Motor neuron (in vitro differentiated cells): ENCODE measurements around the gene UBE4B. TPM values are rescaled to one million over a fixed set of nuclear protein-coding genes. Genes with fewer than 3 reads are reported as not detected.
"Not testable (repeated sequence)": the region's sequence is repeated elsewhere in the genome, so short reads cannot be mapped to it uniquely, and the experiment has no call there.

Source experiments
- ATAC-seq, 8 experiments: fragments of 200-7000 bp; cut with Tn5 transposase; replicated peaks in 6 of 8; 2 replicates each; pipeline ENCODE4 v1.8.0; 2021; ENCODE audit warnings: mild to moderate bottlenecking in 8 of 8, moderate library complexity in 8 of 8
- H3K27ac ChIP-seq, 2 donors: fragments of 250-450 bp; sonication (Bioruptor Pico); 2 replicates each; pipeline ENCODE4 v1.9.0; 2021; ENCODE audit warnings: antibody characterized with exemption in 2 of 2, mild to moderate bottlenecking in 2 of 2, moderate library complexity in 1 of 2
- H3K4me1 ChIP-seq, 2 donors: fragments of 250-450 bp; sonication (Bioruptor Pico); replicated peaks in 1 of 2; 2 replicates each; pipeline ENCODE4 v1.6.1; 2021; ENCODE audit warnings: antibody characterized with exemption in 2 of 2, mild to moderate bottlenecking in 2 of 2, moderate library complexity in 1 of 2
- H3K4me3 ChIP-seq, 5 donors: fragments of 250-450 bp; sonication (Bioruptor Pico); 2 replicates each; pipeline ENCODE4 v1.9.0; 2021; ENCODE audit warnings: antibody characterized with exemption in 5 of 5, mild to moderate bottlenecking in 5 of 5, moderate library complexity in 4 of 5
- WGBS, 10 experiments: fragments of 450-650 bp; shearing (Covaris generic); methylation state at CpG; one replicate each; pipeline ENCODE4 v1.0.0; 2022; 5-methylcytosine and 5-hydroxymethylcytosine counted together
- in situ Hi-C, 9 experiments: fragments of 400-800 bp; cut with MboI; loops; one replicate each; pipeline ENCODE4 v1.15.0; 2021; ENCODE audit warnings: low sequenced_read_pairs in 9 of 9, low pct_unique_long_range_greater_than_20kb in 2 of 9; ENCODE audit not compliant: unreplicated experiment in 9 of 9
- total RNA-seq, 8 experiments: library from RNA; unstranded; fragments of 300-600 nt; gene quantifications; 2 replicates each; pipeline versions ENCODE4 v1.2.3 to v1.2.4, GENCODE V29; 2022

UBE4B gene
- total RNA-seq: 10 to 100 TPM; 27.8 to 57.8 (median 44.6) TPM

DNA sequence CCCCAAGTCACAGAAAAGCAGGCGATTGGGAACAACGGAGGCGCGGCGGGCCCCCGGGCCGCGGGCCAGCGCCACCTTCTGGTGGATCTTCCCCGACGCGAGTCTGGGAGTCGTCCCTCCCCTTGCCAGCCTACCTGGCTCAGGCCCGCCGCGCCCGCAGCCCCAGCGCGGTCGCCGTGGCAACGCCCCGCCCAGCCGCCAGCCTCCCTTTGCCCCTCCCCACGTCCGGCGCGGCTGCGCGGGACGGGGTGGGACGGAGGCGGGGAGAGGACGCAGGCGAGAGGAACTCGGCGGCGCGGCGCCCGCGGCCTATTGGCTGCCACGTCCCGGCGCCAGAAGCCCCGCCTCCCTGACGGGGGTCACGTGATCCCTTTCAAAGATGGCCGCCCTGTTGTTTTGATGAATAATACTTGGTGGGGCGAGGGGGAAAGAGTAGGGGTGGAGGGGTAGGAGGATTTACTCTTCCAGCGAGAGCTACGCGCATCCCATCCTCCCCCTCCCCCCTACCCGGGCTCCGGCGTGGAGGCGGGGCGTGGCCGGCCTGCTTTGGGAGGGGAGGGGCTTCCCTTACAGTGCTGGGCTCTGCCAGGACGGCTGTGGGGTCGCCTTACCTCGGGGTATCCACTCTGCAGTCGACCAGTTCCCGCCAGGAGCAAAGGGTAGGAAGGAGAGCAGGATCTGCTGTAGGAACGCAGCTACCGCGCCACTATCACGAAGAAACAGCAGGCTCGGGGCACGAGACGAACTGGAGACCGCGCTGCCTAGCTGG, at the start of gene UBE4B:
Gene UBE4B, plus strand, starts transcription at position 369 of the 769 bp plus-strand sequence. CDS start 713 bp downstream, outside the sequence.
- 0% methylated on average over 1 to 8 of the region's 73 CpGs; no CpG with 5 or more reads in 6 of the 10 experiments for WGBS, 10 experiments

DNA sequence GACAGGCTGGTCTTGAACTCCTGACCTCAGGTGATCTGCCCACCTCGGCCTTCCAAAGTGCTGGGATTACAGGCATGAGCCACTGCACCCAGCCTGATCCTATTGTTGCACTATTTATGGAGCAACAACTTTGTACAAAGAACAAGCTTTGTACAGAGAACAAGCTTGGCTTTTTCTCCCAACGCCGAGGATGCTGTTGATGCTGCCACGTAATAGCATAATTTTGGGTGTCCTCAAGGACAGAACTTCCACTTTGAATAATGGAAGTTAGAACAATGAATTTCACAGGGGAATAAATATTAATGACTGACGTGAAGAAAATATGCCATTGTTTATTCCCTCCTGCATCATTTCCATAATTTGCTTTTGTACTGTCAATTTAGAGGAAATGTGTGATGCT, 48.5 kb upstream of the UBE4B start:
- Histone ChIP-seq H3K4me1 (no peaks in the 10 kb centered on the region), H3K4me3 (no peak overlapping the region), H3K27ac (no peak overlapping the region)
- 63 to 100% (median 92%) methylated on average over 2 to 5 of the region's 5 CpGs; no CpG with 5 or more reads in 1 of the 10 experiments for WGBS, 10 experiments
- in situ Hi-C loops: no loop called here
- ATAC-seq: no peak

More for the DNA sequence above, at the start of gene UBE4B:
- H3K27ac ChIP-seq: peak within 1 kb of the TSS; percentile 74 to 89
- H3K4me3 ChIP-seq: peak within 1 kb of the TSS; percentile 51 to 69 (median 57)
- peaks cover 3 to 12% of the 10 kb centered on the region in 2 donors for H3K4me1 ChIP-seq
- ATAC-seq: peak; percentile 87 to 93 (median 90)
- in situ Hi-C loops: no loop called here

DNA sequence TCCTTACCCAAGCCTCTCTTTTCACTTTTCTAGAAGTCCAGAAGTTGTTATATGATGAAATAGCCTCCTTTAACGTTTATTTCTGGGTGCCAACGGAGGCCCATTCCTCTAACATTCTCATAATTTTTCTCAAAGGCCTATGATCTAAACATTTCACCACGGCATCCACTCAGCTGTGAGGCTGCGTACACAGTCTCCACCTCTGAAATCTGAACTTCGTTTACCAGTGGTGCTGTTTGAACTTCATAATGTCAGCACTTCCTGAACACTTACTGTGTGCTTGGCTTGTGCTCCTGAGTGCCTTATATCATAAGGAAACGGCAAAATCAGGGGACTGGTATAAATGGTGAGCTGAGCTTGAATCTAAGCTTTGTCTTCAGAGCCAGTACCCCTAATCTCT, 47.8 kb upstream of the UBE4B start:
- 0 to 87% (median 61%) methylated on average over 1 to 6 of the region's 6 CpGs; no CpG with 5 or more reads in 3 of the 10 experiments for WGBS, 10 experiments
- Histone ChIP-seq H3K27ac (no peak overlapping the region), H3K4me3 (no peak overlapping the region), H3K4me1 (no peaks in the 10 kb centered on the region)
- in situ Hi-C loops: no loop called here
- ATAC-seq: no peak

DNA sequence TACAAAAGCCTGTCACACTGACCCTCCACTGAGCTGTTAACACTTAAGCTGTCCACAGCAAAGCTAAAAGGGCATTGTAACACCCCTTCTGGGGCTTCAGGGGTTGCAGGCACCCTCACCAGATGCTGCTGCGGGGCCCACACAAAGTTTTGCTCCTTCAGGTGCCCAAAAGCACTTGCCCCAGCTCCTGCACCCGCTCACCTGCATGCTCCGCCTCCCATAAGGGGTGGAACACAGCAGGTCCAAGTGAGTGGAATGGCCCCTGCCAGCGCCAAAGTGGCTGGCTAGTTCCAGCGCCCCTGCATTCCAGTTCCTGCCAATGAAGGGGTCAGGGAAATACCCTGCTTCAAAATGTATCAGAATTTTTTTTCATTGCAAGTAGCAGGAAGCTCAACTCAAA, 43.0 kb upstream of the UBE4B start:
- in situ Hi-C loops: no loop called here
- Histone ChIP-seq H3K27ac (no peak overlapping the region), H3K4me3 (no peak overlapping the region), H3K4me1 (no peaks in the 10 kb centered on the region)
- 40 to 100% (median 90%) methylated on average over 1 to 4 of the region's 5 CpGs; no CpG with 5 or more reads in 4 of the 10 experiments for WGBS, 10 experiments
- no peak for ATAC-seq

DNA sequence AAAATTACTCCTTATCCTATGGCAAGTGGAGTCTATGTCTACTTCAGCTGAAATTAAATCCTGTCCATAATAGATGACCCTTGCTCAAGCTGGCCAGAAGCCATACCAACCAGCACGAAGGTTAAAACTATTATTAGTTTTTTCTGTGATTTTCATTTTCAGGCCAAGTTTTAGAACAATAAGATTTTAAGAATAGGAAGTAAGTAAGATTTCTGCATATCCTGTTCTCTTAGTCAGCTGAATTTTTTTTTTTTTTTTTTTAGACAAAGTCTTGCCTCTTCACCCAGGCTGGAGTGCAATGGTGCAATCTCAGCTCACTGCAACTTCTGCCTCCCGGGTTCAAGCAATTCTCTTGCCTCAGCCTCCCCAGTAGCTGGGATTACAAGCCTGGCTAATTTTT, 41.8 kb upstream of the UBE4B start:
- H3K4me1 ChIP-seq: no peaks in the 10 kb centered on the region
- H3K27ac ChIP-seq: no peak overlapping the region
- no peak overlapping the region for H3K4me3 ChIP-seq
- WGBS, 10 experiments: 23 to 100% (median 93%) methylated on average over 1 to 2 of the region's 2 CpGs; no CpG with 5 or more reads in 3 of the 10 experiments
- no peak for ATAC-seq
- in situ Hi-C loops: no loop called here

DNA sequence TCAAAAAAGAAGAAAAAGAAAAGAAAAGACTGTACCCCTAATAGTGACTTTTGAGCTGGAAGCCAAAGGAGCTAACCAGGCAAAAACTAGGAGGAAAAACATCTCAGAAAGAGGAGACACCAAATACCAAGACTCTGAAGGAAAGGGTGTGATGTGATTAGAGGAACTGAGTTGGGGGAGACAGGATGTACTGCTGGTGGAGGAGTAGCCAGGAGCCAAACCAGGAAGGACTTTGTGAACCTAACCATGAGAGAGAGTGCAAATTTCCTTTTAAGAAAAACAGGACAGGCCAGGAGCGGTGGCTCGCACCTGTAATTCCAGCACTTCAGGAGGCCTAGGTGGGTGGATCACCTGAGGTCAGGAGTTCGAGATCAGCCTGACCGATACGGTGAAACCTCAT, 39.8 kb upstream of the UBE4B start:
- no peak for ATAC-seq
- in situ Hi-C loops: no loop called here
- 78 to 100% (median 89%) methylated on average over 1 to 5 of the region's 5 CpGs; no CpG with 5 or more reads in 1 of the 10 experiments for WGBS, 10 experiments

DNA sequence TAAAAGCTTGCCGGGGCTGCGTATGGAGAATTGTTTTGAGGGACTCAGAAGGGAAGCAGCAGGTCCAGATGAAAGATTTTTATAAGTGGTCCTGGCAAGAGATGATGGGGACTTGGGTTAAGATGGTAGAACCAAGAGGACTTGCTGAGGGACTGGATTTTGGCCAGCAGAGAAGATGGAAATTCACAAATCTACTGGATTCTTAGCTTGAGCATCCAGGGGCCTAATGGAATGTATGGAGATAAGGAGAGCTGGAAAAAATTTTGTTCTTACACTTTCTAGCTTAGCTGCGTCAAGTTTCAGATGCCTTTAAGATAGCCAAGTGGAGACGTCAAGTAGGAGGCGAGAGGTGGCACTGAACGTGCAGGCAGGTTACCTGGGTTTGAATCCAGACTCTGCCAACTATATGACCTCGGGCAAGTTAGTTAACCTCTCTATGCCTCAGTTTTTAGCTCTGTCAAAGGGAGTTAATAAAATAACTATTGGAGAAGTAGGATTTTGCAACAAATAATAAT, 39.1 kb upstream of the UBE4B start:
- Histone ChIP-seq H3K4me3 (no peak overlapping the region), H3K27ac (no peak overlapping the region), H3K4me1 (peaks cover 0 to 2% of the 10 kb centered on the region in 2 donors)
- in situ Hi-C loops: no loop called here
- 77 to 100% (median 88%) methylated on average over 1 to 7 of the region's 7 CpGs; no CpG with 5 or more reads in 1 of the 10 experiments for WGBS, 10 experiments
- no peak for ATAC-seq

More for the DNA sequence above, 39.8 kb upstream of the UBE4B start:
- H3K4me1 ChIP-seq: peaks cover 0 to 2% of the 10 kb centered on the region in 2 donors
- no peak overlapping the region for H3K27ac ChIP-seq
- no peak overlapping the region for H3K4me3 ChIP-seq

DNA sequence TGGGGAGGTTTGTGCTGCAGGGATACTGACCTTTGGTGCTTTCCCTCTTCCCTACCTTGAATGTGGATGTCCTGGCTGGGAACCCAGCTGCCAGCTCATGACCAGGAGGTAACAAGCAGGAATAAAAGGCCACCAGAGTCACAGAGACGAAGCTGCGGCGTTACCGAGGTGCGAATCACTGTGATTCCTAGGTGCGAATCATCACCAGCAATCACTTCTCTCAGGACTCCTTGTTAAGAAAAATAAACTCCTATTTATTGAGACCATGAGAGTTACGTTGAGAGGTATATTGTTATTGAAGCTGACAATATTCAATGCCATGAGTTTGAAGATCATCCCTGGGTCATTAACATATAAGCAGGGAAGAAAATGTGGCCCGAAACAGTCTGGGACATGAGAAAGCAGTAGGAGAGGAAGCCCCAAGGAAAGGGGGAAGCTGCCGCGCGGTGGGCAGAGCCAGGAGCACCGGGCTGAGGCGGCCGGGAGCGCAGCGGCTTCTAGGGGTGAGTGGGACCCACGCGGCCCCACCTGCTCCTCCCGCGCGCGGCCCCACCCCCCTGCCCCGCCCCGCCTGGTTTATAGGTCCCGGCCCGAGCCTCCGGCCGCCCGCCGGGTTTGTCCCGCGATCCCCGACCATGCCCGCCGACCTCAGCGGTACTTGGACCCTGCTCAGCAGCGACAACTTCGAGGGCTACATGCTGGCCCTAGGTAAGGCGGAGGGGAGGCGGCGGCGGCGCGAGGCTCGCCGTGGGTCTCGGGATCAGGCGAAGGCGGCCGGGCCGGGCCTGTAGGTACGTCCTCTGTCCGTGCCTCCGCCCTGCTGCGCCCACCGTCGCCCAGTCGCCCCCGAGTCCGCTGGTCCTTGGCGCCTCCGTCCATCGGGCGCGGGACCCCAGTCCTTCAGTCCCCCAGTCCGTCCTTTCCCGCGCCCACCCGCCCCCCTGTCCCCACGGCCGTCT, 35.9 kb upstream of the UBE4B start, which contains the start of gene RBP7:
Gene RBP7, plus strand, starts transcription at position 605 of the 959 bp plus-strand sequence. Its CDS starts 31 bp downstream, at position 636.
- peaks cover 0 to 2% of the 10 kb centered on the region in 2 donors for H3K4me1 ChIP-seq
- in situ Hi-C loops: no loop called here
- peak; percentile 33 to 79 (median 60) for ATAC-seq
- peak within 1 kb of the TSS; percentile 9 to 34 (median 20) for H3K4me3 ChIP-seq
- H3K27ac ChIP-seq: no peak within 1 kb of the TSS
- 0 to 41% (median 30%) methylated on average over 1 to 9 of the region's 71 CpGs; no CpG with 5 or more reads in 3 of the 10 experiments for WGBS, 10 experiments

DNA sequence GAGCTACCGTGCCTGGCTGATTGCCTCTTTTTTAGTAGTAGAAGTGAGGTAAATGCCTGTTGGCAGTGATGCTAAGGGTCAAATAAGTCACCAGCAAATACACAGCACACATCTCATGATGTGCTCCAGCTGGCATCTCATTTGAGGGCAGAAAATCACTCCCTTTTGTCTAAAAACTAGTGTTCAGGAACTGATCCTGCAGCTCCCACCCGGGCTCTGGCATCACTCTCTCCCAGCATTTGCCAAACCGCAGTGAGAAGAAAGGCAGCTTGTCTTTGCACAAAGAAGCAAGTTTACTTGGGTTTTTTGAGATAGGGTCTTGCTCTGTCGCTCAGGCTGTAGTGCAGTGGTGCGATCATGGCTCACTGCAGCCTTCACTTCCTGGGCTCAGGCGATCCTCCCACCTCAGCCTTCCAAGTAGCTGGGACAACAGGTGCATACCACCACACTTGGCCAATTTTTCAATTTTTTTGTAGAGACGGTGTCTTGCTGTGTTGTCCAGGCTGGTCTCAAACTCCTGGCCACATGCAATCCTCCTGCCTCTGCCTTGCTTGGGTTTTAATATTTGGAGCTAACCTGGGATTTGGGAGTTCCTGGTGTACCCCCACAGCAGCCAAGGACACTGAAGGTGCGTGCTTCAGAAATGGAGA, 31.6 kb upstream of the UBE4B start:
- ATAC-seq: no peak
- H3K27ac ChIP-seq: no peak overlapping the region
- H3K4me3 ChIP-seq: no peak overlapping the region
- 40 to 80% (median 72%) methylated on average over 2 to 7 of the region's 8 CpGs; no CpG with 5 or more reads in 2 of the 10 experiments for WGBS, 10 experiments
- in situ Hi-C loops: no loop called here
- H3K4me1 ChIP-seq: peaks cover 0 to 2% of the 10 kb centered on the region in 2 donors

DNA sequence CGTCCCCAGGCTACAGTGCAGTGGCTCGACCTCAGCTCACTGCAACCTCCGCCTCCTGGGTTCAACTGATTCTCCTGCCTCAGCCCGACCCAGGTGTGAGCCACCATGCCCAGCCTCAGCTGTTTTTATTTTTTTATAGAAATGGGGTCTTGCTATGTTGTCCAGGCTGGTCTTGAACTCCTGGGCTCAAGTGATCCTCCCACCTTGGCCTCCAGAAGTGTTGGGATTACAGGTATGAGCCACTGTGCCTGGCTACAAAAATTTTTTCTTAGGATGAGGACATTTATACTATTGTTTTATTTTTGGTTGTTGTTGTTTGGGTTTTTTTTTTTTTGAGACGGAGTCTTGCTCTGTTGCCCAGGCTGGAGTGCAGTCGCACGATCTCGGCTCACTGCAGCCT, 27.5 kb upstream of the UBE4B start:
- 20 to 100% (median 80%) methylated on average over 1 to 8 of the region's 8 CpGs; no CpG with 5 or more reads in 1 of the 10 experiments for WGBS, 10 experiments
- in situ Hi-C loops, H3K27ac ChIP-seq: not testable (repeated sequence)

DNA sequence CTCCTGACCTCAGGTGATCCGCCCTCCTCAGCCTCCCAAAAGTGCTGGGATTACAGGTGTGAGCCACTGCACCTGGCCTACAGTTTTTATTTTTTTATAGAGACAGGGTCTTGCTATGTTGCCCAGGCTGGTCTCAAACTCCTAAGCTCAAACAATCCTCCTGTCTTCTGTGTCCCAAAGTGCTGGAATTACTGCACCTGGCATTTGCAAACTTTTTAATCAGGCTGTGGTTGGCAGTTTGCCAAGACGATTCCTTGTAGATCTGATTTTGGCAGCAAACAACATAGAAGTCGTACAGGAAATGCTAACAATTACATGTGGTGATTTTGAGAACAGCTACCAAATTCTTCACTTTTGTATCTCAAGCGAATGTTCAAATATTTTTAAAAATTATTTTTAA, 25.6 kb upstream of the UBE4B start:
- no peak for ATAC-seq
- Histone ChIP-seq H3K4me1 (no peaks in the 10 kb centered on the region), H3K27ac (no peak overlapping the region), H3K4me3 (no peak overlapping the region)
- whole genome bisulfite sequencing, 10 experiments: 33 to 79% (median 57%) methylated on average over 1 to 4 of the region's 4 CpGs; no CpG with 5 or more reads in 1 of the 10 experiments
- in situ Hi-C loops: no loop called here

More for the DNA sequence above, 27.5 kb upstream of the UBE4B start:
- H3K4me3 ChIP-seq, H3K4me1 ChIP-seq, ATAC-seq: not testable (repeated sequence)

DNA sequence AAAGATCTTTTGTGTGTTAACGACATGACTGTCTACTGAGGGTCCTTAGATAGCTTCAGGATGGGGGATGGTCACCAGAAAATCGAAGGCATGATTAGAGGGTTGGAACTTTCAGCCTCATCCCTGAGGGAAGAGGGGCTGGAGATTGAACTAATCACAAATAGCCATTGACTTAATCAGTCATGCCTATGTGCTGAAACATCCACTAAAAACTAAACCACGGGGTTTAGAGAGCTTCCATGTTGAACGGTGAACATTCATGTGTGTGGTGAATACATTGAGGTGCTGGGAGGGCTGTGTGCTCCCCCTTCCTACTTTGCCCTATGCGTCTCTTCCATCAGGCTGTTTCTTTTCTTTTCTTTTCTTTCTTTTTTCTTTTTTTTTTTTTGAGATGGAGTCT, 18.7 kb upstream of the UBE4B start:
- no peak for ATAC-seq
- H3K4me3 ChIP-seq: no peak overlapping the region
- in situ Hi-C loops: no loop called here
- H3K4me1 ChIP-seq: no peaks in the 10 kb centered on the region
- WGBS, 10 experiments: 0 to 94% (median 71%) methylated on average over 1 to 5 of the region's 5 CpGs
- H3K27ac ChIP-seq: no peak overlapping the region
